A549 (cell line): ENCODE measurements around the gene RPL26. TPM values are rescaled to one million over a fixed set of nuclear protein-coding genes. Genes with fewer than 3 reads are reported as not detected.
"Not testable (repeated sequence)": the region's sequence is repeated elsewhere in the genome, so short reads cannot be mapped to it uniquely, and the experiment has no call there.

Experiments used
- ATAC-seq, 2 experiments: fragments of 200-7000 bp in 1 of 2; fragments of >200 bp in 1 of 2; cut with Nextera tagmentation in 1 of 2; cut with Tn5 transposase in 1 of 2; 3 replicates each; pipeline versions ENCODE4 v1.8.0 to v1.9.1; 2018 to 2020; ENCODE audit warnings: mild to moderate bottlenecking in 1 of 2, moderate library complexity in 1 of 2
- CTCF ChIA-PET: fragments of 300-600 bp; sonication (Branson Sonifier 250); formaldehyde crosslinking; extraction: SDS; loops from one replicate; lab custom pipeline; 2021; ENCODE audit warnings: antibody characterized with exemption, inconsistent platforms; lab: Yijun Ruan, JAX
- POLR2A ChIA-PET: fragments of 350-600 bp; formaldehyde crosslinking; extraction: SDS; loops from one replicate; lab custom pipeline; 2021; ENCODE audit warnings: antibody characterized with exemption, inconsistent platforms; lab: Yijun Ruan, JAX
- DNase-seq, 2 experiments: peaks; one replicate each; pipeline versions ENCODE4 v3.0.0 to v3.0.0-alpha.2; 2011 to 2016; ENCODE audit warnings: low read depth in 1 of 2, low spot score in 1 of 2
- FAIRE-seq: peaks from 2 replicates; lab custom pipeline; 2011; peaks lifted over from hg19 to GRCh38; lab: Jason Lieb, UNC
- H3K27ac ChIP-seq, 2 experiments: fragments of >200 bp; sonication (Bioruptor Twin); formaldehyde crosslinking; 3 replicates each; pipeline ENCODE4 v1.5.1; 2016 to 2017
- H3K4me1 ChIP-seq: fragments of >200 bp; sonication (Bioruptor Twin); formaldehyde crosslinking; 3 replicates; pipeline ENCODE4 v1.6.1; 2016
- H3K4me2 ChIP-seq: fragments of >200 bp; sonication (Bioruptor Twin); formaldehyde crosslinking; 3 replicates; pipeline ENCODE4 v1.6.1; 2016
- H3K4me3 ChIP-seq: fragments of >200 bp; sonication (Bioruptor Twin); formaldehyde crosslinking; 3 replicates; pipeline ENCODE4 v1.5.1; 2016
- H3K9me3 ChIP-seq: fragments of >200 bp; sonication (Bioruptor Twin); formaldehyde crosslinking; 3 replicates; pipeline ENCODE4 v1.6.1; 2016
- CEBPB ChIP-seq, 2 experiments: fragments of >200 bp in 1 of 2; sonication (Bioruptor Twin) in 1 of 2; formaldehyde crosslinking in 1 of 2; IDR thresholded peaks; 2 replicates each; pipeline ENCODE4 v1.6.1; 2012 to 2016
- CTCF ChIP-seq: fragments of >200 bp; sonication (Bioruptor Twin); formaldehyde crosslinking; IDR thresholded peaks from 3 replicates; pipeline ENCODE4 v1.5.1; 2016
- FOSB ChIP-seq: fragments of 250-450 bp; sonication (Bioruptor Pico); IDR thresholded peaks from 2 replicates; pipeline ENCODE4 v1.5.0; 2020; ENCODE audit warnings: mild to moderate bottlenecking, moderate library complexity
- GATA3 ChIP-seq: IDR thresholded peaks from 2 replicates; pipeline ENCODE4 v1.6.1; 2012; ENCODE audit warnings: borderline replicate concordance
- HEYL ChIP-seq: fragments of 250-450 bp; sonication (Bioruptor Pico); IDR thresholded peaks from 2 replicates; pipeline ENCODE4 v1.8.0; 2021; ENCODE audit warnings: mild to moderate bottlenecking, moderate library complexity
- HOXB13 ChIP-seq: fragments of 250-450 bp; sonication (Bioruptor Pico); IDR thresholded peaks from 2 replicates; pipeline ENCODE4 v1.5.0; 2020; ENCODE audit warnings: low read depth, mild to moderate bottlenecking, moderate library complexity
- HOXB5 ChIP-seq: fragments of 250-450 bp; sonication (Bioruptor Pico); IDR thresholded peaks from 2 replicates; pipeline ENCODE4 v1.5.0; 2020; ENCODE audit warnings: mild to moderate bottlenecking, moderate library complexity
- JUNB ChIP-seq: fragments of >200 bp; sonication (Bioruptor Twin); formaldehyde crosslinking; IDR thresholded peaks from 2 replicates; pipeline ENCODE4 v1.6.1; 2016
- MAFK ChIP-seq: fragments of 450-650 bp; IDR thresholded peaks from 2 replicates; pipeline ENCODE4 v1.6.1; 2014; ENCODE audit not compliant: partially characterized antibody
- NFE2L2 ChIP-seq: fragments of 150-350 bp; conservative IDR thresholded peaks from 2 replicates; pipeline ENCODE4 v1.6.1; 2014; ENCODE audit warnings: low read length
- NR3C1 ChIP-seq: fragments of >200 bp; sonication (Bioruptor Twin); formaldehyde crosslinking; IDR thresholded peaks from 3 replicates; pipeline ENCODE4 v1.6.1; 2017
- POLR2AphosphoS2 ChIP-seq: conservative IDR thresholded peaks from 2 replicates; pipeline ENCODE4 v1.6.1; 2012; ENCODE audit warnings: low read length, improper control_type of control experiment, inconsistent platforms
- RAD21 ChIP-seq, 2 experiments: fragments of >200 bp in 1 of 2; sonication (Bioruptor Twin) in 1 of 2; formaldehyde crosslinking in 1 of 2; IDR thresholded peaks in 1 of 2; conservative IDR thresholded peaks in 1 of 2; 2 replicates in 1 of 2; 3 replicates in 1 of 2; pipeline ENCODE4 v1.6.1; 2012 to 2018; ENCODE audit warnings: inconsistent platforms in 1 of 2
- RCOR1 ChIP-seq: fragments of 150-350 bp; IDR thresholded peaks from 2 replicates; pipeline ENCODE4 v1.6.1; 2014; ENCODE audit warnings: antibody characterized with exemption, low read length, low read depth
- REST ChIP-seq: fragments of 200-600 bp; sonication (generic); IDR thresholded peaks from 2 replicates; pipeline ENCODE4 v1.6.1; 2016; ENCODE audit warnings: antibody characterized with exemption, mild to moderate bottlenecking, moderate library complexity
- RNF2 ChIP-seq: fragments of 200-600 bp; sonication (generic); IDR thresholded peaks from 2 replicates; pipeline ENCODE4 v1.6.1; 2016; ENCODE audit warnings: low read depth, mild to moderate bottlenecking, antibody characterized with exemption, moderate library complexity, borderline replicate concordance
- TP53 ChIP-seq: fragments of 250-450 bp; sonication (Bioruptor Pico); IDR thresholded peaks from 2 replicates; pipeline ENCODE4 v1.5.0; 2021; ENCODE audit warnings: mild to moderate bottlenecking, moderate library complexity
- WGBS: methylation state at CpG from one replicate; pipeline ENCODE4 v1.1.6; 2017; ENCODE audit errors: missing lambda C conversion rate; 5-methylcytosine and 5-hydroxymethylcytosine counted together
- polyA plus RNA-seq, 4 experiments: library from polyadenylated mRNA; depleted of rRNA in 3 of 4; stranded (reverse); fragments of >200 nt; fragmentation: RNase III in 1 of 4; extraction: RNeasy Plus Mini Kit Qiagen cat#74134 plus additional on column Dnase treatment in 1 of 4; gene quantifications; 2 replicates in 3 of 4; 3 replicates in 1 of 4; pipeline ENCODE4 v1.2.3, GENCODE V29; 2011 to 2017

Gene RPL26
- polyA plus RNA-seq, 2 of the 4 experiments (the other 2 are of a cell fraction): 5,521 to 7,141 TPM

GRCh38 chr17:8397636-8398035 is 14.6 kb upstream of the RPL26 start, which contains the start of gene RNF222:
Gene RNF222, minus strand, starts transcription at chr17:8397827. Its CDS starts 4,366 bp downstream, at chr17:8393461.
- Histone ChIP-seq H3K9me3 (no peaks in the 10 kb centered on the region), H3K27ac (no peak within 1 kb of the TSS)
- no peak for TF ChIP-seq NR3C1
- no peak for TF ChIP-seq POLR2AphosphoS2
- no peak for TF ChIP-seq FOSB (CRISPR knock-in tag)
- no peak for TF ChIP-seq HEYL (CRISPR knock-in tag)
- TF ChIP-seq CEBPB (IDR thresholded peaks at IDR 0.05): no peak
- no peak for TF ChIP-seq REST
- TF ChIP-seq, all 56 proteins: peak for 0
- DNase-seq (no peak), FAIRE-seq (no peak), ATAC-seq (peak in 1 of 2 experiments; percentile 5; a peak in 1 of 6 replicates)
- 25% methylated on average over 12 of the region's 13 CpGs for WGBS
- POLR2A ChIA-PET: interaction anchor here (1.0 kb wide), 1 partner anchor 233 kb away, joined by 4 read pairs; the partner anchor contains the start of gene MYH10
- Histone ChIP-seq H3K4me1 (no peaks in the 10 kb centered on the region), H3K4me2 (no peak within 1 kb of the TSS), H3K4me3 (no peak within 1 kb of the TSS)
- CTCF ChIA-PET: interaction anchor here (1.0 to 9.3 kb wide), 5 partner anchors 11 to 390 kb away, joined by 3 to 71 read pairs (median 4); partner anchors contain the start of gene RPL26

- not testable (repeated sequence) for H3K27ac ChIP-seq, ATAC-seq, H3K4me2 ChIP-seq, DNase-seq, H3K4me3 ChIP-seq, FAIRE-seq, H3K4me1 ChIP-seq, H3K9me3 ChIP-seq
- 70% methylated on average over 9 of the region's 9 CpGs for WGBS
- ChIA-PET CTCF (interaction anchor here (0.6 to 9.3 kb wide), 9 partner anchors 8 to 560 kb away, joined by 3 to 71 read pairs (median 3); partner anchors contain the start of gene RPL26), POLR2A (interaction anchor here (0.8 to 1.4 kb wide), 2 partner anchors 11 to 41 kb away, joined by 3 to 6 read pairs; partner anchors contain the start of gene NDEL1)
Observed at GRCh38 chr17:8394497-8394896, 11.5 kb upstream of the RPL26 start.

GRCh38 chr17:8393470-8394231 is 10.7 kb upstream of the RPL26 start:
- FAIRE-seq: no peak
- WGBS: 53% methylated on average over 8 of the region's 8 CpGs
- peak in 1 of 2 experiments; percentile 14; a peak in 2 of 6 replicates for ATAC-seq
- Histone ChIP-seq H3K9me3 (no peaks in the 10 kb centered on the region), H3K27ac (no peak overlapping the region), H3K4me3 (no peak overlapping the region), H3K4me2 (no peak overlapping the region), H3K4me1 (peaks cover 6% of the 10 kb centered on the region; the same call in 1 of the 3 replicates)
- POLR2A ChIA-PET: interaction anchor here (1.4 kb wide), 1 partner anchor 10 kb away, joined by 6 read pairs; no protein-coding TSS in a partner anchor
- CTCF ChIA-PET: interaction anchor here (0.6 to 9.3 kb wide), 8 partner anchors 9 to 392 kb away, joined by 3 to 71 read pairs (median 6); partner anchors contain the start of gene RPL26
- TF ChIP-seq MAFK: no peak
- TF ChIP-seq RCOR1: no peak
- TF ChIP-seq NFE2L2: no peak
- no peak for TF ChIP-seq HOXB5 (CRISPR knock-in tag)
- no peak for TF ChIP-seq POLR2AphosphoS2
- TF ChIP-seq HOXB13 (CRISPR knock-in tag): no peak
- TF ChIP-seq GATA3: no peak
- no peak for TF ChIP-seq TP53
- TF ChIP-seq CEBPB (IDR thresholded peaks at IDR 0.05): no peak
- TF ChIP-seq JUNB: no peak
- no peak for TF ChIP-seq CTCF
- TF ChIP-seq RAD21 (conservative IDR thresholded peaks at IDR 0.05 in 1 of 2, IDR thresholded peaks at IDR 0.05 in 1 of 2): no peak
- TF ChIP-seq REST: no peak
- TF ChIP-seq RNF2: no peak
- no peak for DNase-seq
